Fibroblast of pulmonary artery (primary cell): Measurements from ENCODE around the gene THRA.

Experiments used
- DNase-seq: peaks from one replicate; pipeline ENCODE4 v3.0.0-alpha.2; 2010; ENCODE audit warnings: low read depth
- H3K4me3 ChIP-seq: replicated peaks from 2 replicates; pipeline ENCODE4 v1.5.1; 2011; ENCODE audit warnings: low read depth, mild to moderate bottlenecking, control low read depth, low read length, moderate library complexity
- TF ChIP-seq, protein P1 (sequence below): IDR thresholded peaks from 2 replicates; pipeline ENCODE4 v1.5.1; 2011; ENCODE audit warnings: mild to moderate bottlenecking, control low read depth, low read length, inconsistent platforms; ENCODE audit errors: missing control alignments

THRA gene

DNA sequence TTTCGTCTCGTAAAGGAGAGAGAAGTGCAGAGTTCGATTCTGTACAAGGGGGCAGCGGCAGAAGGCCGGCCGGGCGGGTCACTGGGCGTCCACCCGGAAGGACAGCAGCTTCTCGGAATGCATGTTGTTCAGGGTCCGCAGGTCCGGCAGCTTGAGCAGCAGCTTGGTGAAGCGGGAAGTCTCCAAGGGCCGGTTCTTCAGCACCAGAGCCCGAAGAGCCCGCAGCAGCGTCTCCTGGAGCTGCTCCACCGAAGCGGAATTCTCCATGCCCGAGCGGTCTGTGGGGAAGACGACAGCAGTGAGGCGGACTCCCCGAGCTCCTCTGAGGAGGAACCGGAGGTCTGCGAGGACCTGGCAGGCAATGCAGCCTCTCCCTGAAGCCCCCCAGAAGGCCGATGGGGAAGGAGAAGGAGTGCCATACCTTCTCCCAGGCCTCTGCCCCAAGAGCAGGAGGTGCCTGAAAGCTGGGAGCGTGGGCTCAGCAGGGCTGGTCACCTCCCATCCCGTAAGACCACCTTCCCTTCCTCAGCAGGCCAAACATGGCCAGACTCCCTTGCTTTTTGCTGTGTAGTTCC, 30.3 kb downstream of the THRA start:
- H3K4me3 ChIP-seq: no peak overlapping the region
- TF ChIP-seq, protein P1, sequence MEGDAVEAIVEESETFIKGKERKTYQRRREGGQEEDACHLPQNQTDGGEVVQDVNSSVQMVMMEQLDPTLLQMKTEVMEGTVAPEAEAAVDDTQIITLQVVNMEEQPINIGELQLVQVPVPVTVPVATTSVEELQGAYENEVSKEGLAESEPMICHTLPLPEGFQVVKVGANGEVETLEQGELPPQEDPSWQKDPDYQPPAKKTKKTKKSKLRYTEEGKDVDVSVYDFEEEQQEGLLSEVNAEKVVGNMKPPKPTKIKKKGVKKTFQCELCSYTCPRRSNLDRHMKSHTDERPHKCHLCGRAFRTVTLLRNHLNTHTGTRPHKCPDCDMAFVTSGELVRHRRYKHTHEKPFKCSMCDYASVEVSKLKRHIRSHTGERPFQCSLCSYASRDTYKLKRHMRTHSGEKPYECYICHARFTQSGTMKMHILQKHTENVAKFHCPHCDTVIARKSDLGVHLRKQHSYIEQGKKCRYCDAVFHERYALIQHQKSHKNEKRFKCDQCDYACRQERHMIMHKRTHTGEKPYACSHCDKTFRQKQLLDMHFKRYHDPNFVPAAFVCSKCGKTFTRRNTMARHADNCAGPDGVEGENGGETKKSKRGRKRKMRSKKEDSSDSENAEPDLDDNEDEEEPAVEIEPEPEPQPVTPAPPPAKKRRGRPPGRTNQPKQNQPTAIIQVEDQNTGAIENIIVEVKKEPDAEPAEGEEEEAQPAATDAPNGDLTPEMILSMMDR: no peak
- no peak for DNase-seq

DNA sequence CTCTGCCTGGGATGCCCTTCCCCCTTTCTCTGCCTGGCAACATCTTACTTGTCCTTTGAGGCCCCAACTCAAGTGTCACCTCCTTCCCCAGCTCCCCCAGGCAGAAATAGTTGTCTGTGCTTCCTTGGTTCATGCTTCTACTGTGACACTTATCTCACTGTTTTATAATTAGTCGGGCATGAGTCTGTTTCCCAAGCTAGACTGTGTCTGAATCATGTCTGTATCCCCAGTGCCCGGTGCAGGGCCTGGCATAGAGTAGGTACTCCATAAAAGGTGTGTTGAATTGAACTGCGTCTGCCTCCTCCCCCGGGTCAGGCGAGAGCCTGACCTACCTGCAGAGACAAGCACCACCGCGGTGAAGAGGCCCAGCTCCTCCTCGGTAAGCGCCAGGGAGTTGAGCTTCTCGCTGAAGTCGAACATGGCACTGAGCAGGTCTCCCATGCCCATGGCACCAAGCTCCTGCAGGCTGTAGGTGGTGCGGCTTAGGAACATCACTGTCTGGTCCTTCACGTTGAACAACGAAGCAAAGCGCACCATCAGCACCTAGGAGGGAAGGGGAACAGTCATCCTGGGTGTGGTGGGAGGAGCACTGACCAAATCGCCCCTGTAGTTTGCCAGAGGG, 30.9 kb downstream of the THRA start:
- TF ChIP-seq, protein P1: no peak
- no peak overlapping the region for H3K4me3 ChIP-seq
- no peak for DNase-seq

DNA sequence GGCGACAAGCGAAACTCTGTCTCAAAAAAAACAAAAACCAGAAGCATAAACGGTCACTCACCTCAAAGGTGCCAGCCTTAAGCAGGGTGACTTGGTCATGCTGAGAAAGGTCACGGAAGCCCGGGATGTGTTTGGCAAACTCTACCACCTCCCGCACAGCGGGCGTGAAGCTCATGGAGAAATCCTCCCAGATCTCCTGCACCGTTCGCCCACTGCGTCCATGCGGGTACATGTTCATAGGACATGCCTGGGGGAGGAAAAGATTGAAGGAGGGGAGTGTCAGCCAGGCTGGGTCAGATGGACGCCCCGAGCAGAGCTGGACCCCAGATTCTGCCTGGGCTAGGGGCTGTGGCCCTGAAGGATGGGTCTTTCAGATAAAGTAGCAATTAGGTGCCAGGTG, 32.1 kb downstream of the THRA start:
- TF ChIP-seq, protein P1: no peak
- no peak overlapping the region for H3K4me3 ChIP-seq
- DNase-seq: no peak

DNA sequence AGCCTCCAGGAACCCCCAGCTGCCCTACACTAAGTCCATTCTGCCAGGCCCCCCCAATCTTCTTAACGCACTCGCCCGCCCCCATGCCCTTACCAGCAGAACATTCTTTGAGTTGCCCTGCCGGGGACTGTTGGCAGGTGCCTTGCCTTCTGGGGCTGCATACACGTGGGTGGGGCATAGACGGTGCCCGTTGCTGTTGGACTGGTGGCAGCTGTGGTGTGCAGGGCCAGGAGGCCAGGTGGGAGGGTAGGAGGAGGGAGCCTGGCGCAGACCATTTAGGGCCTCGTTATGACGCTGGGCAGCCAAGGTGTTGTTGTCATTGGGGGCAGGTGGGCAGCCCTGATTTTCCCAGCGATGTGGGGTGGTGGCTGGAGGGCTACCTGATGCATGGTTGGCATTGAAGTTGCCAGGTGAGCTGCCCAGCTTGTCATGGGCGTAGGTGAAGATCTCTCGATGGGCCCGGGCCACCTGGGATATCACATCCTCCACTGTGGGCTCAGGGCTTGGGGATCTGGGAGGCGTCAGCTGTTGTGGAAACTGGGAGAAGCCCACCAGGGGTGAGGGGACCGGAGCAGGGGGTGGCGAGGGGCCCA, 32.7 kb downstream of the THRA start:
- no peak for DNase-seq
- TF ChIP-seq, protein P1: no peak
- no peak overlapping the region for H3K4me3 ChIP-seq

DNA sequence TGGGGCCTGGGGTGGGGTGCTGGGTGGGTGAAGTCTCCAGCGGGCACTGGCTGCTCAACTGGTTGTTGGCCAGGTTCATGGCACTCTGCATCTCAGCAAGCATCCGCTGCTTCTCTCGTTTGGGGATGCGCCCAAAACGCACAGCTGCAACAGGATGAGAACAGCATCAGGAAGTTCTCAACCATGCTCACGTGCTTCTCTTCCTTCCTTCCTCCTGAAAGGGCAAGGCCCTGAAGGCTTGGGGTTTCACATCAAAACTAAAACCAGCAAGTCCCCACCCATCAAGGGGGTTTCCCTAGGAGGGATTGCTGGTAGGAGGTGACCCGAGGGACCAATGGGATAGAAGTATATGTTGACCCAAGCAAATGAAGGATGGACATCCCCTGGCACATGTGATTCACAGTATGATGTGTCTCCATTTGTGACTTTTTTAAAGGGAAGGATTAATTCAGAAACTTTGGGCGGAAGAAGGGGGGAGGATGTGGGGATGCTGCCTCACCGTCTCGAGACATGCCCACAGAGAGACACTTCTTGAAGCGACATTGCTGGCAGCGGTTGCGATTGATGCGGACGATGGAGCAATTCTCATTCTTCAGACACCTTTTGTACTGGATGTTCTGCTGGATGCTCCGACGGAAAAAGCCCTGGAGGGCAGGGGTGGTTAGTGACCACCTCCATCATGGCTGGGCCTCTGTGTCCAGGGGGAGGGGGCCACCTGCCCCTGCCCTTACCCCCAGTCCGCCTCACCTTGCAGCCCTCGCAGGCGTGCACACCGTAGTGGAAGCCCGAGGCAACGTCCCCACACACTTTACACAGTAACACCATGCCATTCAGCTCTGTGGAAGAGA, 33.4 kb downstream of the THRA start:
- H3K4me3 ChIP-seq: no peak overlapping the region
- DNase-seq: no peak
- TF ChIP-seq, protein P1: no peak

DNA sequence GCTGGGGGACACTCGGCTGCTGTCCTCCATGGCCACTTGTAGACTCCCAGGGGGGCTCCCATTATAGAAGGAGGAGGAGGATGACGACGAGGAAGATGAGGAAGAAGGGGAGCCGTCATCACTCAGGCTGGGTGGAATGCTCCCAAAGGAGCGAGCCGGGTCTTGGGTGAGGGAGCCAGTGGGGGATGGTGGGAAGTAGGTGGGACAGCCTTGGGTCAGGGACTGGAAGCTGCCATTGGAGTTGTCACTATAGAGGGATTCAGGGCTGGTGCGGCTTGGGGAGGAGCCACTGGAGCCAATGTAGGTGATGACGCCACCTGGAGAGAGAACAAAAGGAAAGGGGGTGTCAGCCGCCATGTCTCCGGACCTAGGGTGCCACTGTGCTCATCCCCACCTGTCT, 34.3 kb downstream of the THRA start:
- TF ChIP-seq, protein P1: no peak
- no peak overlapping the region for H3K4me3 ChIP-seq
- DNase-seq: no peak
